GM21717 (cell line): Measurements from ENCODE around the gene ICA1L.
A peak's percentile ranks its signal among the peaks of the same experiment; 100 is the strongest.
"Not testable (repeated sequence)": the region's sequence is repeated elsewhere in the genome, so short reads cannot be mapped to it uniquely, and the experiment has no call there.

Experiments
- ATAC-seq: cut with Tn5 transposase; IDR thresholded peaks from one replicate; pipeline ENCODE4 v1.9.1; 2021; ENCODE audit warnings: mild to moderate bottlenecking, moderate library complexity; ENCODE audit not compliant: unreplicated experiment

ICA1L gene

GRCh38 chr2:202848813-202849212, 22.8 kb downstream of the ICA1L start:
- ATAC-seq: no peak

DNA sequence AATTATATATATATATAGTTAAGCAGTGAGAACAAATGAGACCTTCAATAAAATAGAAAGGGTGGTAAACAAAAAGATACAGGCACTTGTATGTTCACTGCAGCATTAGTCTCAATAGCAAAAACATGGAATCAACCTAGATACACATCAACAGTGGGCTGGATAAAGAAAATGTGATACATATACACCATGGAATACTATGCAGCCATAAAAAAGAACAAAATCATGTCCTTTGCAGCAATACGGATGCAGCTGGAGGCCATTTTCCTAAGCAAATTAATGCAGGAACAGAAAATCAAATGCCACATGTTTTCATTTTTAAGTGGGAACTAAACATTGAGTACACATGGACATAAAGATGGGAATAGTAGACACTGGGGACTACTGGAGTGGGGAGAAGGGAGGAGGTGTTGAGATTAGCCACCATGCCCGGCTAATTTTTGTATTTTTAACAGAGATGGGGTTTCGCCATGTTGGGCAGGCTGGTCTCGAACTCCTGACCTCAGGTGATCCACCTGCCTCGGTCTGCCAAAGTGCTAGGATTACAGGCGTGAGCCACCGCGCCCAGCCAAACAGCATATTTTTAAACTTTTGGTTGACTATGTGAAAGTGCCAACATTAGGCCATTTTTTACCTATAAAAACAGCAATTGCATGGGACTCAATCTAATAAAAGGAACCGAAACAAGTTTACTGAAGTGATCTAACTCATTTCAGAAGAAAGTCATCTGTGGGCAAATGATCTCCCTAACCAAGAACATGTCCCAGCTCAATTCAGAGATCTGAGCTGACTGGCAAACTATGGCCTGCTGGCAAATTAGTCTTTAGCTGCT, 23.7 kb downstream of the ICA1L start:
- ATAC-seq: peak; percentile 87

- ATAC-seq: no peak
Observed at GRCh38 chr2:202844656-202845055, 26.9 kb downstream of the ICA1L start.

DNA sequence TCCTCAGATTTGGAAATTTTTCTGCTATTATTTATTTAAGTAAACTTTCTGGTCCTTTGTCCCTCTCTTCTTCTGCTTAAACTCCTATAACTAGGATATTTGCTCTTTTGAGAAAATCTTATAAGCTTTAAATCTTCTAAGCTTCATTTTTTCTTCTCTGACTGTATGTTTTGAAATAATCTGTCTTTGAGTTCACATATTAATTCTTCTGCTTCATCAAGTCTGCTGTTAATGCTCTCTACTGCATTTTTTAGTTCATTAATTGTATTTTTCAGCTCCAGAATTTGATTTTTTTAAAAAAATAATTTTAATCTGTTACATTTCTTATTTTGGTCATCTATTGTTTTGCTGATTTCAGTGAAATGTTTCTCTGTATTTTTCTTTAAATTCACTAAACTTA, 28.9 kb downstream of the ICA1L start:
- ATAC-seq: no peak

DNA sequence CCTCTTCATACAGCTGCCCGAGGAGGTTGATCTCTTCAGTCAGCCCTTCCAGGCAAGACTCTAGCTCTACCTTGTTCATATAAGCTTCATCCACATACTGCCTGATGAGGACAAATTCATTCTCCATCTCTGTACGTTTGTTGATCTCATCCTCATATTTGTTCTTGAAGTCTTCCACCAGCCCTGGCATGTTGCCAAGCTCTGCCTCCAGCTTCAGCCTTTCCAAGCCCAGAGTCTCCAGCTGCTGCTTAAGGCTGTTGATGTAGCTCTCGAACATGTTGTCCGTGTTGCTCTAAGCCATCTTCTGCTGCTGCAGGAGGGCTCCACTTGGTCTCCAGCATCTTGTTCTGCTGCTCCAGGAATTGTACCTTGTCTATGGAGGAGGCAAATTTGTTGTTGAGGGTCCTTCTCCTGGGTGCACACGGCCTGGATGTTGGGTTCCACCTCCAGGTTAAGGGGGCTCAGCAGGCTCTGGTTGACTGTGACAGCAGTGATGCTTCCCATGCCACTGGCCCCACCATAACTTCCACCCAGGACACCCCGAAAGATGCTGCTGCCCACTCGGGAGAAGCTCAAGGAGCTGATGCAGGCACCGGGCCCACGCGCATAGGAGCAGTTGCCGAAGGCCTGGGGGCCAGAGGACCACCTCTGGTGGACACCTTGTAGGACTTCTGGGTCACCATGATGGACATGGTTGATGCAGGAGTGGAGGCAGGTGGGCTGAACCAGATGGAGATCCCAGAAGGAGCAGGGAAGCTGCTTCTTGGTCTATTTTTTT, 30.3 kb downstream of the ICA1L start:
- ATAC-seq: no peak

DNA sequence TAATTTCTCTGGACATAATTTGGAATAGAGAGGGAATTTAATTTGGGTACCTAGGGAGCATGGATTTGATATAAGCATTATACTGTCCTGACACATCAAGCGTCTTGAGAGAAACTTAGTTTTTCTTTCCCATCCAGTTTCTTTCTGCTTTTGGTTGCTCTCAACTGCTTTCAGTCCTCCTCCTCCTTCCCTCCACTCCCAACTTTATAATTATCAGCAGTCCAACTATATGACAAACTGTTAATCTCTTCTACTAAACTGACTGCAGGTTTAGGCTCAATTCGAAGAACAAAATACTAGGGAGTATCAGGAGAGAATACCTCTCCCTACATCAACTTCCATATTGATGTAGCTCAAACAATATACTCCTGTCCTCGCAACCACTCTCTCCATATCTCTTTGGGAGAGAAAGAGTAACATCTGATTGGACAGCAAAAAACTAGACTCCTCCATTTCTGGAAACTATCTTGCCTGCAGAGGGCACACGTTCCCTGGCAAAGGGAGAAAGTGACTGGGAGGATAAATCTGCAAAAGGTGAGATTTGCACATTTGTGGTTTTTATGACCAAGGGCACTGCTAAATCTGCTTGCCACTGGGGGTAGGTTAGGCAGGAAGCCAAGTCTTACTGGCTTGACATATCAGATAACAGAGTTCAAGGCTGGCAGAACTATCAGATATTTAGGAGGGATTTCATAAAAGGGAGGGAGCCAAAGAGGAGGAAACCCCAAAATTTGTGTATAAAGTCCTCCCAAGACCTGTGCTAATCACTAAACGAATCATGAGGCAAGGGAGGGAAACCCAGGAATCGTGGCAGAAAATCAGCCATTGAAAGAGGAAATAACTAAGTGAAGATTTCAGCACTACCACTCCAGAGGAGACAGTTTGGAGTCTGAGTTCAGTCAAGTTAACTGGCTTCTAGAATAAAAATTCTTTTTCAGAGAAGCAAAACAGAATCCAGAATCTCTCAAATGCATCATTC, 40.0 kb downstream of the ICA1L start:
- ATAC-seq: no peak

DNA sequence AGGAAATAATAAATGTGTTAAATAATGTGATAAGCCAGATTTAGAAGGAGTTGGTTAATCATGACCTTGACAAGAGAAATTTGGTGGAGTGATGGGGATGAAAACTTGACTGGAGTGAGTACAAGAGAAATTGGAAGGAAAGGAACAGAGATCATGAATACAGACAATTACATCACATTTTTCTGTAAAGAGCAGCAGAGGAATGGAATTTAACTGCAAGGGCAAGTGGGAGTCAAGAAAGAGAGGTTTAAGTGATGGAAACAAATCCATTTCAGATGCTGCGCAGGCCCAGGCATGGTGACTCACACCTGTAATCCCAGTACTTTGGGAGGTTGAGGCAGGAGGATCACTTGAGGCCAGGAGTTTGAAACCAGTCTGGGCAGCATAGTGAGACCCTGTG, 46.7 kb downstream of the ICA1L start:
- no peak for ATAC-seq

- no peak for ATAC-seq
Observed at GRCh38 chr2:202822411-202822810, 49.2 kb downstream of the ICA1L start.

- ATAC-seq: no peak
Observed at GRCh38 chr2:202821206-202822160, 50.1 kb downstream of the ICA1L start.

DNA sequence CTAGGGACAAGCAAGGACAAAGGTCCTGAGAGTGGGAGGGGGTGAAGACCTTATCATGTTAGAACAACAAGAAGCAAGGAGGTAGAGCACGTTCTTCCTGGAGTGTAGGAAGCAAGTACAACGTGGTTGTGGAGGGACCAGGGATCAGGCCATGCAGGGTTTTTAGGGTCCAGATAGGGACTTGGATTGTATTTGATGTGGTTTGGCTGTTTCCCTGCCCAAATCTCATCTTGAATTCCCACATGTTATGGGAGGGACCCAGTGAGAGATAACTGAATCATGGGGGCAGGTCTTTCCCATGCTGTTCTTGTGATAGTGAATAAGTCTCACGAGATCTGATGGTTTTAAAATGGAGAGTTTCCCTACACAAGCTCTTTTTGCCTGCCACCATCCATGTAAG, 53.2 kb downstream of the ICA1L start:
- no peak for ATAC-seq

DNA sequence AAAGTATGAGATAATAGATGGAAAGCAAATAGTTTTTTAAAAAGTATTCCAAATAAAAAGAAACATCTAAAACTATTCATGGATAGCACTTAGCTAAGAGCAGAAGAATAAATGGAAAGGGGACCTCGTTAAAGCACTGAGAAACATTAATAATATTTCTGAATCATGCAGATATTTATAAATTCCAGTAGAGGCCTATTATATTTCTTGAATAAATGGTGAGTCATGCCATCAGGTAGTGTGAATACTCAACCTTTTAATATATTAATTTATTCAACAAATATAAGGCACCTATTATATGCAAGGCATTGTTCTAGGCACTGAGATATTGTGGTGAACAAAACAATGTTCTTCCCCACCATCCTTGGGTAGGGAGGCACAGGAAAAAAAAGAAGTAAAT, 53.8 kb downstream of the ICA1L start:
- no peak for ATAC-seq

GRCh38 chr2:202815548-202816360, 55.8 kb downstream of the ICA1L start:
- no peak for ATAC-seq

GRCh38 chr2:202814226-202814625, 57.3 kb downstream of the ICA1L start:
- no peak for ATAC-seq

DNA sequence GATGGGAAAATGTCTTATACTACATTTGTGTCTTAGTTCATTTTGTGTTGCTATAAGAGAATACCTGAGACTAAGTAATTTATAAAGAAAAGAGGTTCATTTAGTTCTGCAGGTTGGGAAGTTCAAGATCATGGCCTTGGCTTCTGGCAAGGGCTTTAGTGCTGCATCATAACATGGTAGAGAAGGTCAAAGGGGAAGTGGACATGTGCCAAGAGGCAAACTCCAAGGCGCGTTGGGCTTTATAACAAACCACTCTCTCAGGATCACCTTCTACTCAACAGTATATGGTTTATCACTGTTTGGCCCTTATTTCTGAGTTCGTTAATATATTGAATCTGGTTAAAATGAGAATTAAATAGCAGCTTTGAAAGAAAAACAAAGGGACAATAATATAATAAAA, 58.2 kb downstream of the ICA1L start:
- no peak for ATAC-seq

DNA sequence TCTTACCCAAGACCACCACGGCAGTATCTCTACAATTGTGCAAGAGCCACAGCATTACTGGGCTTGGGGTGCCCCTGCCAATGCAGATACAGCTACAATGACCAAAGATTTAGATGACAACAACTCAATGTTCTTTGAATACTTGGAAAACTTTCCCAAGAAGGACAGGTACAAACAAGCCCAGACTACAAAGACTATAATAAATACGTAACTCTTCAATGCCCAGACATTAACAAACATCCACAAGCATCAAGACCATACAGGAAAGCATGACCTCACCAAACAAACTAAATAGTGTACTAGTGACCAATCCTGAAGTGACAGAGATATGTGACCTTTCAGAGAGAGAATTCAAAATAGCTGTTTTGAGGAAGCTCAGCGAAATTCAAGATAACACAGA, 62.8 kb downstream of the ICA1L start:
- no peak for ATAC-seq

DNA sequence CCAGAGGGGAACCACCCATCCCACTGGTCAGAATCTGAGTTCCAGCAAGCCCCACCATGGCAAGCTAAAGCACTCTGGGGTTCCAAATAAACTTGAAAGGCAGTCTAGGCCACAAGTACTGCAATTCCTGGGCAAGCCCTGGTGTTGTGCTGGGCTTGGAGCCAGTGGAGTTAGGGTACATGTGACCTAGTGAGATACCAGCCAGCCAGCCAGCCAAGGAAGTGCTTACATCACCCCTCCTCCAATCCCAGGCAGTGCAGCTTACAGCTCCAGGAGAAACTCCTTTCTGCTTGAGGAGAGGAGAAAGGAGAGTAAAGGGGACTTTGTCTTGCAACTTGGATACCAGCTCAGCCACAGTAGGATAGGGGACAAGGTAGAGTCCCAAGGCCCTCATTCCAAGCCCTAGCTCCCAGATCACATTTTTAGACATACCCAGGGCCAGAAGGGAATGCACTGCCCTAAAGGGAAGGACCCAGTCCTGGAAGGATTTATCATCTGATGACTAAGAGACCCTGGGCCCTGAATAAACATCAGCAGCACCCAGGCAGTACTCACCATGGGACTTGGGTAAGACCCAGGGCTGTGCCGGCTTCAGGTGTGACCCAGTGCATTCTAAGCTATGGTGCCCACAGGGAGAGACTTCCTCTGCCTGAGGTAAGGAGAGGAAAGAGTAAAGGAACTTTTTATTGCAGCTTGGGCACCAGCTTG, 64.0 kb downstream of the ICA1L start:
- ATAC-seq: not testable (repeated sequence)

GRCh38 chr2:202805911-202806310, 65.7 kb downstream of the ICA1L start:
- ATAC-seq: not testable (repeated sequence)

DNA sequence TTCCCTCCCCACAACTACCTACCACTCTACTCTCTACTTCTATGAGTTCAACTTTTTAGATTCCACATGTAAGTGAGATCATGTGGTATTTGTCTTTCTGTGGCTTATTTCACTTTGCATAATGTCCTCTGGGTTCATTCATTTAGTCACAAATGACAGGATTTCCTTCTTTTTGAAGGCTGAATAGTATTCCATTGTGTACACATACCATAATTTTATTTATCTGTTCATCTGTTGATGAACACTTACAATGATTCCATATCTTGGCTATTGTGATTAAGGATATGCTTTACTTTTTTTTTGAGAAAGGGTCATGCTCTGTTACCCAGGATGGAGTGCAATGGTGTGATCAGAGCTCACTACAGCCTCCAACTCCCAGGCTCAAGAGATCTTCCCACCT, 73.6 kb downstream of the ICA1L start:
- no peak for ATAC-seq
